Epithelial cell of esophagus (primary cell): ENCODE results near the gene BLACAT1.
A peak's percentile ranks its signal among the peaks of the same experiment; 100 is the strongest.
"Not testable (repeated sequence)": the region's sequence is repeated elsewhere in the genome, so short reads cannot be mapped to it uniquely, and the experiment has no call there.

Source experiments
- DNase-seq: peaks from one replicate; pipeline ENCODE4 v3.0.0; 2010; ENCODE audit warnings: low read depth
- H3K4me3 ChIP-seq: 2 replicates; pipeline ENCODE4 v1.5.1; 2011; ENCODE audit warnings: mild to moderate bottlenecking, low read length, control low read depth
- CTCF ChIP-seq: IDR thresholded peaks from 2 replicates; pipeline ENCODE4 v1.5.1; 2011; ENCODE audit warnings: low read depth, mild to moderate bottlenecking, low read length, control low read depth, inconsistent platforms; ENCODE audit not compliant: insufficient read depth; ENCODE audit errors: missing control alignments

BLACAT1 gene

DNA sequence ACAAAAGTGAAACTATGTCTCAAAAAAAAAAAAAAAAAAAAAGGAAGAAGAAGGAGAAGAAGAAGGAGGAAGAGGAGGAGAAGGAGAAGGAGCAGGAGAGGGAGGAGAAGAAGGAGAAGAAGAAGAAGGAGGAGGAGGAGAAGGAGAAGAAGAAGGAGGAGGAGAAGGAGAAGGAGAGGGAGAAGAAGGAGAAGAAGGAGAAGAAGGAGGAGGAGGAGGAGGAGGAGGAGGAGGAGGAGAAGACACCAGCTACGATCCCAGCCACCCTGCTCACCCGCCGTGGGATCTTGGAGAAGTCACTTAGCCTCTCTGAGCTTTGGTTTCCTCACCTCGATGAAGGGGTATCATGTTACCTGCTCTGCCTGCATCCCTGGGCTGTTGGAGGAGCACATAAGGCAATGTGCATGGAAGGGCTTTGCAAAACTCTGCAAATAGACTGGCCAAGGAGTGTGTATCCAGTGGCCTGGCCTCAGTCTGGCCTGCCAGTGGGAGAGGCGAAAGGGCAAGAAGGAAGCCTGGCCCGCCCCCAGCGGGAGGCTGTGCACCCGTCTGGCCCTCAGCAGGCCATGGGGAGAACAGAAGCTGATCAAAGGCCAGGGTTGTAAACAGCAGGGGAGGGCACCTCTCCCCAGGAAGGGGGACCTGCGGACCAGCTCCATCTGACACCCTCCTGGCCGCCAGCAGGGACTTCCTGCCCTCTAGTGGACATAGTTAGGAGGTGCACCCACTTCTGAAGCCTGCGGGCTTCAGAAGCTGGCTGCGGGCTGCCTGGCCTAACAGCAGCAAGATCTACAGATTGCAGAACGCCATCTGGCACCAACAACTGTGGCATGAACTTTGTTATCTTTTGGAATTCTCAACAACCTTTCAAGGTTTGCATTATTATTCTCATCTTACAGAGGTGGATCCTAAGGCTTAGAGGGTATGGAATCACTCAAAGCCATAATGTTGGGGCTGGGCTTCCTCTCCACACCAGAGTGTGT, 29.4 kb upstream of the BLACAT1 start:
- peak; percentile 75 for DNase-seq

GRCh38 chr1:205483372-205483771, 27.5 kb upstream of the BLACAT1 start:
- TF ChIP-seq CTCF: no peak
- no peak overlapping the region for H3K4me3 ChIP-seq
- DNase-seq: no peak

More for the DNA sequence above, 29.4 kb upstream of the BLACAT1 start:
- no peak overlapping the region for H3K4me3 ChIP-seq
- peak; percentile 92 for TF ChIP-seq CTCF

DNA sequence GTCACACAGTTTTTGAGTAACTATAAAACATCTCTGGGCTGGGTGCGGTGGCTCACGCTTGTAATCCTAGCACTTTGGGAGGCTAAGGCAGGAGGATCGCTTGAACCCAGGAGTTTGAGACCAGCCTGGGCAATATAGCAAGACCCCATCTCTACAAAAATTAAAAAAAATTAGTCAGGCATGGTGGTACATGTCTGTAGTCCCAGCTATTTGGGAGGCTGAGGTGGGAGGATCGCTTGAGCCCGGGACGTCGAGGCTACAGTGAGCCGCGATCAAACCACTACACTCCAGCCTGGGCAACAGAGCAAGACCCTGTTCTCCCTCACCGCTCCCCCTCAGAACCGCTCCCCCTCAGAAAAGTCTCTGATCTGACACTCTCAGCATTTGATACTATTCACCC, 26.7 kb upstream of the BLACAT1 start:
- H3K4me3 ChIP-seq, DNase-seq: not testable (repeated sequence)

GRCh38 chr1:205481629-205482151, 25.8 kb upstream of the BLACAT1 start:
- peak; percentile 91 for DNase-seq
- no peak overlapping the region for H3K4me3 ChIP-seq
- TF ChIP-seq CTCF: no peak

DNA sequence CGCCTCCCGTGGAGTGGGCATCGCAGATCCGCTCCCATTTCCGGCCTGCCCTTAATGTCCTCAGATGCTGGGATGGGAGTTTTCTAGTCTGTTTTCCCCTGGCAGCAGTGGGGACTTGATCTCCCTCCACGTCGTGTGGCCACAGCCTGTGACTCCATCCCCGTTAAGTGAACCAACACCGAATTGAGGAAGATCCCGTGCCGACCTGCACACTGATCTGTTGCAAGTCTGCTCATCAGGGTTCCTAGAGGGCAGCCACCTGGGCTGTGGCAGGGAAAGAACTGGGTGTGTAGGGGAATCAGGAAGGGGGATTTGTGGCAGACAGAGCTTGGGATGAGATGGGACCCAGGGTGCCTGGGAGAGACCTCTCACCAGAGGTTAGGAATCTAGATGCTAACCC, 25.4 kb upstream of the BLACAT1 start:
- no peak overlapping the region for H3K4me3 ChIP-seq
- DNase-seq: no peak
- TF ChIP-seq CTCF: no peak

- H3K4me3 ChIP-seq: no peak overlapping the region
- DNase-seq: no peak
- no peak for TF ChIP-seq CTCF
These were observed 24.6 kb upstream of the BLACAT1 start for GRCh38 chr1:205480349-205480985.

DNA sequence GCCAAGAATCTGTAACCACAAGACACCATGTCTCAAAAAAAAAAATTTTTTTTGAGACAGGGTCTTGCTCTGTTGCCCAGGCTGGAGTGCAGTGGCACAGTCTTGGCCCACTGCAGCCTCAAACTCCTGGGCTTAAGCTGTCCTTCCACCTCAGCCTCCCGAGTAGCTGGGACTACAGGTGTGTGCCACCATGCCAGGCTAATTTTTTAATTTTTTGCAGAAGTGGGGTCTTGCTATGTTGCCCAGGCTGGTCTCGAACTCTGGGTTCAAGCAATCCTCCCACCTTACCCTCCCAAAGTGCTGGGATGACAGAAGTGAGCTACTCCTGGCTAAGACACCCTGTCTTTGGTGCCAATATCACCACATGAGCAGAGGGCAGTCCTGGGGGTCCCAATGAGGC, 23.1 kb upstream of the BLACAT1 start:
- DNase-seq, H3K4me3 ChIP-seq: not testable (repeated sequence)
